Endothelial cell of umbilical vein (primary cell): ENCODE data around the gene DENND2A.

Experiments used
- CTCF ChIP-seq, 2 donors: IDR thresholded peaks; 1 replicate in 1 of 2; 2 replicates in 1 of 2; pipeline ENCODE4 v1.5.1; 2011; ENCODE audit warnings: low read length in 2 of 2, mild to moderate bottlenecking in 2 of 2, moderate library complexity in 2 of 2, control low read depth in 1 of 2, inconsistent platforms in 1 of 2, low read depth in 1 of 2; ENCODE audit not compliant: insufficient read depth in 1 of 2; ENCODE audit errors: extremely low read depth in 1 of 2
- EZH2 ChIP-seq: IDR thresholded peaks from 2 replicates; pipeline ENCODE4 v1.6.1; 2012; ENCODE audit warnings: borderline replicate concordance, low read depth, mild to moderate bottlenecking, moderate library complexity, low read length, inconsistent platforms; ENCODE audit not compliant: severe bottlenecking
- POLR2A ChIP-seq: IDR thresholded peaks from 2 replicates; pipeline ENCODE4 v1.6.1; 2012; ENCODE audit warnings: low read depth, mild to moderate bottlenecking, control low read depth, low read length

DNA sequence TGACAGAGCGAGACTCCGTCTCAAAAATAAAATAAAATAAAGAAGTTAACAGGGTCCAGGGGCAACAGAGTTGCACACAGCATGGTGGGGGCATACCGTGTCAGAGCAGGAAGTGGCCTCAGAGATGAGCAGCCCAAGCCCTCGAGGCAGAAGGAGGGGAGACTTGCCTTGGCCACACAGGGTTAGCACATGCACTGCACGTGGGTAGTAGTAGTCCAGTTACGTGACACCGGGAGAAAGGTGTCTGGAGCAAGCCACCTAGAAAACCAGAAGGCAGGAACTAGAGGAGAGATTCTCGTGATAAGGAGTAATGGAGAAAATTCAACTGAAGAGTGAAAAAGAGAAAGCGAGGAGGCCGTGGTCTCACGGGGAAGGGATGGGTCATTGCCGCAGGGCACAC is 9.8 kb upstream of the DENND2A start:
- TF ChIP-seq CTCF (IDR thresholded peaks at IDR 0.05; ENCODE audit: extremely low read depth in 1 of 2, insufficient read depth in 1 of 2, low read depth in 1 of 2, low read length in 2 of 2) (no peak), POLR2A (no peak), EZH2 (no peak)
